CD4-positive, CD25-positive, alpha-beta regulatory T cell (primary cell): ENCODE data around the gene CNTN5. TPM values are rescaled to one million over a fixed set of nuclear protein-coding genes. Genes with fewer than 3 reads are reported as not detected.

Experiments
- ATAC-seq, 2 donors: fragments of 150-1000 bp; cut with Tn5 transposase; one replicate each; pipeline ENCODE4 v1.10.0; 2021; ENCODE audit warnings: low read depth in 2 of 2, moderate number of reproducible peaks in 2 of 2, moderate library complexity in 1 of 2
- DNase-seq, 3 donors: peaks; one replicate each; pipeline versions ENCODE4 v3.0.0 to v3.0.0-alpha.2; 2012 to 2022; ENCODE audit warnings: mixed read lengths in 1 of 3
- H3K27ac ChIP-seq: one replicate; pipeline ENCODE4 v1.7.0; 2013; ENCODE audit warnings: mild to moderate bottlenecking, low read length; ENCODE audit not compliant: insufficient read depth, poor library complexity, severe bottlenecking
- H3K27me3 ChIP-seq: one replicate; pipeline ENCODE4 v1.7.0; 2013; ENCODE audit warnings: low read length; ENCODE audit not compliant: control insufficient read depth, insufficient read depth
- H3K36me3 ChIP-seq: one replicate; pipeline ENCODE4 v1.7.0; 2013; ENCODE audit warnings: mild to moderate bottlenecking, low read length, moderate library complexity; ENCODE audit not compliant: control insufficient read depth, insufficient read depth
- H3K4me1 ChIP-seq: 2 replicates; pipeline ENCODE4 v1.7.0; 2013; ENCODE audit warnings: mild to moderate bottlenecking, low read length; ENCODE audit not compliant: insufficient read depth, control insufficient read depth, poor library complexity, severe bottlenecking
- H3K4me3 ChIP-seq: one replicate; pipeline ENCODE4 v1.7.0; 2013; ENCODE audit warnings: low read depth, mild to moderate bottlenecking, low read length, moderate library complexity
- H3K9me3 ChIP-seq, 2 experiments: 1 replicate in 1 of 2; 2 replicates in 1 of 2; pipeline ENCODE4 v1.7.0; 2013; ENCODE audit warnings: low read length in 2 of 2, mild to moderate bottlenecking in 1 of 2, moderate library complexity in 1 of 2; ENCODE audit not compliant: control insufficient read depth in 2 of 2
- H3K27ac Mint-ChIP-seq, 3 donors: one replicate each; pipeline ENCODE4 v1.8.0; 2020 to 2022; ENCODE audit warnings: mild to moderate bottlenecking in 3 of 3, mixed read lengths in 3 of 3, moderate library complexity in 2 of 3
- H3K27me3 Mint-ChIP-seq: one replicate; pipeline ENCODE4 v1.8.0; 2022; ENCODE audit warnings: mild to moderate bottlenecking, mixed read lengths
- H3K36me3 Mint-ChIP-seq: one replicate; pipeline ENCODE4 v1.8.0; 2020; ENCODE audit warnings: mixed read lengths
- H3K4me1 Mint-ChIP-seq, 4 donors: one replicate each; pipeline ENCODE4 v1.8.0; 2020 to 2022; ENCODE audit warnings: mixed read lengths in 4 of 4, mild to moderate bottlenecking in 1 of 4
- H3K4me3 Mint-ChIP-seq, 4 donors: one replicate each; pipeline ENCODE4 v1.8.0; 2020 to 2022; ENCODE audit warnings: mild to moderate bottlenecking in 4 of 4, mixed read lengths in 4 of 4, moderate library complexity in 3 of 4
- H3K9me3 Mint-ChIP-seq, 7 donors: one replicate each; pipeline ENCODE4 v1.8.0; 2020 to 2022; ENCODE audit warnings: mixed read lengths in 7 of 7, mild to moderate bottlenecking in 3 of 7, moderate library complexity in 2 of 7
- polyA plus RNA-seq, 4 donors: library from polyadenylated mRNA; unstranded; fragments of 300-500 nt; fragmentation: Illumina TruSeq; gene quantifications; one replicate each; pipeline ENCODE4 v1.2.3, GENCODE V29; 2021
- total RNA-seq: library from RNA; stranded (reverse); gene quantifications from one replicate; pipeline ENCODE4 v1.2.3, GENCODE V29; 2022

CNTN5 gene
- total and polyA plus RNA-seq, 5 donors from 2014 or later = not detected

- Histone ChIP-seq H3K27me3 (no peaks in the 10 kb centered on the region), H3K36me3 (no peaks in the 10 kb centered on the region), H3K4me3 (no peak overlapping the region), H3K9me3 (peaks cover 0 to 4% of the 10 kb centered on the region in 2 experiments), H3K4me1 (no peaks in the 10 kb centered on the region), H3K27ac (no peak overlapping the region)
- Mint-ChIP-seq H3K27me3 (no peaks in the 10 kb centered on the region), H3K27ac (no peak overlapping the region), H3K9me3 (peaks cover 5 to 41% (median 12%) of the 10 kb centered on the region in 7 donors), H3K36me3 (no peaks in the 10 kb centered on the region), H3K4me3 (no peak overlapping the region), H3K4me1 (no peaks in the 10 kb centered on the region)
- no peak for ATAC-seq
- DNase-seq = no peak
Observed at GRCh38 chr11:99716302-99716701, 695.6 kb downstream of the CNTN5 start.

GRCh38 chr11:99718291-99718690 lies 697.5 kb downstream of the CNTN5 start:
- Mint-ChIP-seq H3K9me3 (peaks cover 5 to 37% (median 12%) of the 10 kb centered on the region in 7 donors), H3K36me3 (no peaks in the 10 kb centered on the region), H3K27me3 (no peaks in the 10 kb centered on the region), H3K27ac (no peak overlapping the region), H3K4me3 (no peak overlapping the region), H3K4me1 (no peaks in the 10 kb centered on the region)
- H3K36me3 ChIP-seq = no peaks in the 10 kb centered on the region
- DNase-seq (no peak), ATAC-seq (no peak)
- no peaks in the 10 kb centered on the region for H3K27me3 ChIP-seq
- H3K27ac ChIP-seq = no peak overlapping the region
- peaks cover 0 to 4% of the 10 kb centered on the region in 2 experiments for H3K9me3 ChIP-seq
- H3K4me3 ChIP-seq = no peak overlapping the region
- no peaks in the 10 kb centered on the region for H3K4me1 ChIP-seq

GRCh38 chr11:99739464-99740089 lies 718.8 kb downstream of the CNTN5 start:
- Histone ChIP-seq H3K27me3 (no peaks in the 10 kb centered on the region), H3K4me1 (no peaks in the 10 kb centered on the region), H3K9me3 (no peaks in the 10 kb centered on the region), H3K4me3 (no peak overlapping the region), H3K27ac (no peak overlapping the region), H3K36me3 (no peaks in the 10 kb centered on the region)
- no peaks in the 10 kb centered on the region for H3K4me1 Mint-ChIP-seq
- H3K9me3 Mint-ChIP-seq = peaks cover 0 to 18% (median 5%) of the 10 kb centered on the region in 7 donors
- DNase-seq (no peak), ATAC-seq (no peak)
- no peak overlapping the region for H3K4me3 Mint-ChIP-seq
- H3K36me3 Mint-ChIP-seq = no peaks in the 10 kb centered on the region
- no peaks in the 10 kb centered on the region for H3K27me3 Mint-ChIP-seq
- no peak overlapping the region for H3K27ac Mint-ChIP-seq

- no peak overlapping the region for H3K4me3 ChIP-seq
- ATAC-seq (no peak), DNase-seq (no peak)
- no peak overlapping the region for H3K27ac Mint-ChIP-seq
- peaks cover 0 to 10% (median 2%) of the 10 kb centered on the region in 7 donors for H3K9me3 Mint-ChIP-seq
- H3K36me3 ChIP-seq = no peaks in the 10 kb centered on the region
- H3K4me3 Mint-ChIP-seq = no peak overlapping the region
- H3K4me1 ChIP-seq = no peaks in the 10 kb centered on the region
- no peak overlapping the region for H3K27ac ChIP-seq
- H3K4me1 Mint-ChIP-seq = no peaks in the 10 kb centered on the region
- no peaks in the 10 kb centered on the region for H3K27me3 Mint-ChIP-seq
- no peaks in the 10 kb centered on the region for H3K27me3 ChIP-seq
- H3K36me3 Mint-ChIP-seq = no peaks in the 10 kb centered on the region
- no peaks in the 10 kb centered on the region for H3K9me3 ChIP-seq
Observed at GRCh38 chr11:99742501-99742900, 721.8 kb downstream of the CNTN5 start.

DNA sequence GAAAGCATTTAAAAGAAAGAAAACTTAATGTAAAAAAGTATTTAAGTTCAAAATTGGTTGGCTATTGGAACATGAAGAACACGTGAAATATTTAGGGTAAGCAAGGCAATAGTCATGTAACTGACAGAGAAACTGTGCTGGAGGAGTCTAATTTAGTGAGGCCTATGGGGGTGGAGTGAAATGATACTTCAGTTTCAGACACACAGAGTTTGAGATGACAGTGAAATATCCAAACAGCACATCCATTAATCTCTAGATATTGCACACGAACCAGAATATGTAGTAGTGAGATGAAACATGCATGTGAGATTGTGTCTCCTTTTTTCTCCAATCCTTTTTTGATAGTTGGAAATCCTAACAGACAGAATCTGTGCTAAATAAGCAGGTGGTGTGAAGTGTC lies 739.0 kb downstream of the CNTN5 start:
- Mint-ChIP-seq H3K4me1 (no peaks in the 10 kb centered on the region), H3K27ac (no peak overlapping the region), H3K36me3 (no peaks in the 10 kb centered on the region), H3K9me3 (peaks cover 1 to 12% (median 3%) of the 10 kb centered on the region in 7 donors), H3K27me3 (no peaks in the 10 kb centered on the region), H3K4me3 (no peak overlapping the region)
- Histone ChIP-seq H3K27ac (no peak overlapping the region), H3K4me3 (no peak overlapping the region), H3K27me3 (no peaks in the 10 kb centered on the region), H3K36me3 (no peaks in the 10 kb centered on the region), H3K4me1 (no peaks in the 10 kb centered on the region), H3K9me3 (no peaks in the 10 kb centered on the region)
- no peak for DNase-seq
- ATAC-seq = no peak

- Histone ChIP-seq H3K27me3 (no peaks in the 10 kb centered on the region), H3K4me1 (no peaks in the 10 kb centered on the region), H3K9me3 (peaks cover 0 to 3% of the 10 kb centered on the region in 2 experiments), H3K36me3 (no peaks in the 10 kb centered on the region), H3K4me3 (no peak overlapping the region), H3K27ac (no peak overlapping the region)
- Mint-ChIP-seq H3K9me3 (peaks cover 0 to 14% (median 2%) of the 10 kb centered on the region in 7 donors), H3K4me1 (no peaks in the 10 kb centered on the region), H3K4me3 (no peak overlapping the region), H3K36me3 (no peaks in the 10 kb centered on the region), H3K27ac (no peak overlapping the region), H3K27me3 (no peaks in the 10 kb centered on the region)
- DNase-seq (no peak), ATAC-seq (no peak)
Observed at GRCh38 chr11:99766811-99767210, 746.1 kb downstream of the CNTN5 start.

DNA sequence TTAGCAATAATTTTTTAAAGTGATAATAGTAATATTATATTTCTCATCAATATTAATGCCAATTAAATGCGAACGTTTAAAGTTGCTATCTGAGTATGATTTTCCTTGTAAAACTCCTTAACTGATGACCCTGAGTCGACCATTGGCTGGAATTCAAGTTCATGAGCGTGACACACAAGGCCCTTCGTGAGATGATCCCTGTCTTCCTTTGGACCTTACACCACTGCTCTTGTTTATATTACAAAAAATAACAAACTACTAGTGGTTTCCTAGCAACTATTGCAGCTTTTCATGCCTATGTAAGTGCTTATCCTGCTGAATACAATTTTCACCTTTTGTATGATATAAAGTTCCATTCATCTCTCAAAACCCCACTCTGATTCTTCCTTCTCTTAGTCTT lies 752.9 kb downstream of the CNTN5 start:
- Mint-ChIP-seq H3K4me1 (no peaks in the 10 kb centered on the region), H3K27me3 (no peaks in the 10 kb centered on the region), H3K27ac (no peak overlapping the region), H3K9me3 (peaks cover 0 to 7% (median 0%) of the 10 kb centered on the region in 7 donors), H3K36me3 (no peaks in the 10 kb centered on the region), H3K4me3 (no peak overlapping the region)
- no peak for ATAC-seq
- H3K27me3 ChIP-seq = no peaks in the 10 kb centered on the region
- no peak overlapping the region for H3K4me3 ChIP-seq
- H3K4me1 ChIP-seq = no peaks in the 10 kb centered on the region
- H3K9me3 ChIP-seq = peaks cover 0 to 3% of the 10 kb centered on the region in 2 experiments
- H3K36me3 ChIP-seq = no peaks in the 10 kb centered on the region
- H3K27ac ChIP-seq = no peak overlapping the region
- DNase-seq = no peak

DNA sequence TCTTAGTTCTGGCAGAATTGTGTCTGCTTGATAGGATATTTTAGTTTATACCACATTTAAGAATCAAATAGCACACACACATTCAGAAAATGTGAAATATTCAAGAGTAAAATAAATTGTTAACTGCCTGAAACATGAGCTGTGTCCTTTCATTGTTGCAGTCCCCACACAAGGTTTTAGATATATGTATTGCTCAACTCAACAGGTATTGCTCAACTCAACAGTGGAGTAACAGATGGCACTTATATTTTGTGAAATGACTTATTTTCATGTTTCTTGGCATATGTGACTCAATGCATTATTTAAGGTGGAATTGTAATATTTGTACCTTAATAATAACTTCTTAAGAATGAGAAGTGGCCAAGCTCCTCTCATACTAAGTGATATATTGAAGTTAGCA lies 760.3 kb downstream of the CNTN5 start:
- Histone ChIP-seq H3K9me3 (no peaks in the 10 kb centered on the region), H3K36me3 (no peaks in the 10 kb centered on the region), H3K27me3 (no peaks in the 10 kb centered on the region), H3K4me1 (no peaks in the 10 kb centered on the region), H3K4me3 (no peak overlapping the region), H3K27ac (no peak overlapping the region)
- H3K36me3 Mint-ChIP-seq = no peaks in the 10 kb centered on the region
- H3K9me3 Mint-ChIP-seq = peaks cover 1 to 17% (median 8%) of the 10 kb centered on the region in 7 donors
- H3K4me3 Mint-ChIP-seq = no peak overlapping the region
- H3K27me3 Mint-ChIP-seq = no peaks in the 10 kb centered on the region
- no peak for ATAC-seq
- H3K4me1 Mint-ChIP-seq = no peaks in the 10 kb centered on the region
- no peak for DNase-seq
- H3K27ac Mint-ChIP-seq = no peak overlapping the region
